ENCODE results near the gene KIAA1586. TPM values are rescaled to one million over a fixed set of nuclear protein-coding genes. Genes with fewer than 3 reads are reported as not detected.

KIAA1586 gene
- total and polyA plus RNA-seq, 9 of the 15 experiments (the other 6 are each of a cell fraction or from before 2014, with no cell fraction given) = 23.4 to 43.6 (median 29.5) TPM

DNA sequence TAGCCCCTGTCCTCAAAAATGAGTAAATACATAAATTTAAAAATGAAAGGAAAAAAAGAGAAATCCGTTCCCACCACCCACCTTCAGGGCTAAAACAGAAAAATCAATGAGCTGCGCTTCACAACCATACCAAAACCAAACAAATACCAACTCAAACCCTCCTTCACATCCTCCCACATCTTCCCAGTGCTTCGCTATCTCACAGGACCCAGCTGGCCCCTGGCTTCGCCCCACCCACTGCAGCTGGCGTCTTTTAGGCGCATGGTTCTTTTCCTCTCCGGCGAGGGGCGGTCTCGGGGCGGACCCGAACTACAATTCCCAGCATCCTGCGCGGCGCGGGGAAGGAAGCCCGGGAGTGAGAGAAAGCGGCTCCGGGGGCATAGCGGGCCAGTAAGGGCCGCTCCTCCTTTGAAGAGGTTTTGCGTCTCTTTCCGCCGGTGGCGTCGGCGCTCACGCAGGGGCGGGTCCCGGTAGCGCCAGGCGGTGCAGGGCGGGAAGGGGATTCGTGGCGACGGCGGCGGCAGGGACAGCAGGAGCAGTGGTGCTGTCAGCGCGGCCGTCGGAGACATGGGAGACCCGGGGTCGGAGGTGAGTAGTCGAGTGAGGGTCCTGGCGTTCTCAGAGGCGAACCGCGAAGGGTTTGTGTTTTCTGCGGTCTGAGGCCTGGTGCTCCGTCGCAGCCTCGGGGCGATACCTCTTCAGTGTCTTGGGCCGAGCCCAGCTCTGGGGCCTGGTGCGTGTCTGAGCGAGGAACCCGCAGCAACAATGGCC lies 43.4 kb downstream of the KIAA1586 start, which contains the start of gene ZNF451 (continued):
- peak; percentile 58; the same call in 1 of the 2 replicates for TF ChIP-seq NFRKB (IDR thresholded peaks at IDR 0.05; ENCODE audit: low read depth)
- no peak for TF ChIP-seq ZC3H11A (IDR thresholded peaks at IDR 0.05; ENCODE audit: low read depth, low read length)
- TF ChIP-seq POLR2AphosphoS2 (IDR thresholded peaks at IDR 0.05; ENCODE audit: low read length) = no peak
- TF ChIP-seq GATA2 (CRISPR knock-in tag; IDR thresholded peaks at IDR 0.05) = peak; percentile 95
- TF ChIP-seq HCFC1 (IDR thresholded peaks at IDR 0.05; ENCODE audit: low read depth, low read length) = peak; percentile 97
- TF ChIP-seq ZBTB8A (IDR thresholded peaks at IDR 0.05; ENCODE audit: partially characterized antibody) = no peak
- no peak for TF ChIP-seq ZNF707 (CRISPR knock-in tag; conservative IDR thresholded peaks at IDR 0.05)
- TF ChIP-seq BMI1 (IDR thresholded peaks at IDR 0.05; ENCODE audit: low read length) = no peak
- TF ChIP-seq SAFB2 (IDR thresholded peaks at IDR 0.05; ENCODE audit: borderline replicate concordance, low read depth, low read length, severe bottlenecking) = no peak
- peak; percentile 84 for TF ChIP-seq CCNT2 (IDR thresholded peaks at IDR 0.05; ENCODE audit: borderline replicate concordance, extremely low read depth, insufficient read length, low read depth, low read length)
- no peak; the same call in none of the 2 replicates for TF ChIP-seq E2F1 (CRISPR knock-in tag; IDR thresholded peaks at IDR 0.05)
- TF ChIP-seq ZNF41 (CRISPR knock-in tag; conservative IDR thresholded peaks at IDR 0.05) = no peak
- TF ChIP-seq BCL6 (CRISPR knock-in tag; IDR thresholded peaks at IDR 0.05) = no peak
- TF ChIP-seq ZNF586 (CRISPR knock-in tag; conservative IDR thresholded peaks at IDR 0.05) = no peak
- TF ChIP-seq PCBP1 (IDR thresholded peaks at IDR 0.05; ENCODE audit: low read depth, low read length, poor library complexity, severe bottlenecking) = no peak
- TF ChIP-seq KLF13 (tag; IDR thresholded peaks at IDR 0.05; ENCODE audit: borderline replicate concordance, low read depth) = peak; percentile 53; the same call in 1 of the 2 replicates
- no peak for TF ChIP-seq TFAM (CRISPR knock-in tag; conservative IDR thresholded peaks at IDR 0.05)
- peak; percentile 84 for TF ChIP-seq KLF1 (tag; IDR thresholded peaks at IDR 0.05)
- TF ChIP-seq SLC30A9 (CRISPR knock-in tag; IDR thresholded peaks at IDR 0.05) = no peak
- TF ChIP-seq PPARD (CRISPR knock-in tag; IDR thresholded peaks at IDR 0.05) = no peak
- no peak for TF ChIP-seq ZNF445 (CRISPR knock-in tag; IDR thresholded peaks at IDR 0.05; ENCODE audit: low read depth)
- TF ChIP-seq STAT5A (IDR thresholded peaks at IDR 0.05; ENCODE audit: borderline replicate concordance, low read length) = peak; percentile 84
- no peak for TF ChIP-seq ZNF764 (CRISPR knock-in tag; IDR thresholded peaks at IDR 0.05; ENCODE audit: low read depth)
- TF ChIP-seq ZNF398 (CRISPR knock-in tag; IDR thresholded peaks at IDR 0.05) = no peak
- TF ChIP-seq MAFG (tag; conservative IDR thresholded peaks at IDR 0.05) = no peak
- TF ChIP-seq, protein P1, sequence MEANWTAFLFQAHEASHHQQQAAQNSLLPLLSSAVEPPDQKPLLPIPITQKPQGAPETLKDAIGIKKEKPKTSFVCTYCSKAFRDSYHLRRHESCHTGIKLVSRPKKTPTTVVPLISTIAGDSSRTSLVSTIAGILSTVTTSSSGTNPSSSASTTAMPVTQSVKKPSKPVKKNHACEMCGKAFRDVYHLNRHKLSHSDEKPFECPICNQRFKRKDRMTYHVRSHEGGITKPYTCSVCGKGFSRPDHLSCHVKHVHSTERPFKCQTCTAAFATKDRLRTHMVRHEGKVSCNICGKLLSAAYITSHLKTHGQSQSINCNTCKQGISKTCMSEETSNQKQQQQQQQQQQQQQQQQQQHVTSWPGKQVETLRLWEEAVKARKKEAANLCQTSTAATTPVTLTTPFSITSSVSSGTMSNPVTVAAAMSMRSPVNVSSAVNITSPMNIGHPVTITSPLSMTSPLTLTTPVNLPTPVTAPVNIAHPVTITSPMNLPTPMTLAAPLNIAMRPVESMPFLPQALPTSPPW (CRISPR knock-in tag; IDR thresholded peaks at IDR 0.05) = peak; percentile 83
